IMR-90 (cell line): ENCODE measurements around the gene HDAC7. TPM values are rescaled to one million over a fixed set of nuclear protein-coding genes. Genes with fewer than 3 reads are reported as not detected.

ENCODE experiments used
- ATAC-seq: fragments of 200-7000 bp; cut with Tn5 transposase; 2 replicates; pipeline ENCODE4 v1.9.1; 2020; ENCODE audit warnings: low read depth, mild to moderate bottlenecking, moderate library complexity
- BruUV-seq: library from RNA; stranded (reverse); fragments of 400-500 nt; replicated peaks from 2 replicates; lab custom pipeline; 2021; lab: Mats Ljungman, UMichigan
- CTCF ChIA-PET: fragments of 300-600 bp; formaldehyde crosslinking; extraction: SDS; loops from one replicate; lab custom pipeline; 2021; ENCODE audit warnings: antibody characterized with exemption; lab: Yijun Ruan, JAX
- POLR2A ChIA-PET: fragments of 300-600 bp; sonication (Branson Sonifier 250); formaldehyde crosslinking; loops from one replicate; lab custom pipeline; 2022; ENCODE audit warnings: antibody characterized with exemption; ENCODE audit not compliant: unreplicated experiment; lab: Charles Lee
- DNase-seq: peaks from one replicate; pipeline ENCODE4 v3.0.0; 2013
- H2AFZ ChIP-seq: replicated peaks from 2 replicates; pipeline ENCODE3; 2013; ENCODE audit warnings: low read length, mild to moderate bottlenecking; ENCODE audit not compliant: poor library complexity
- H2AK5ac ChIP-seq: 2 replicates; pipeline ENCODE4 v1.6.1; 2013; ENCODE audit warnings: low read depth, low read length, inconsistent platforms
- H2AK9ac ChIP-seq: replicated peaks from 2 replicates; pipeline ENCODE3; 2013; ENCODE audit warnings: mild to moderate bottlenecking, low read depth, low read length, moderate library complexity; ENCODE audit not compliant: poor library complexity
- H2BK120ac ChIP-seq: 2 replicates; pipeline ENCODE4 v1.6.1; 2013; ENCODE audit warnings: low read depth, low read length, inconsistent platforms
- H2BK15ac ChIP-seq: 3 replicates; pipeline ENCODE4 v1.6.1; 2013; ENCODE audit warnings: low read depth, low read length, inconsistent platforms
- H2BK20ac ChIP-seq: 2 replicates; pipeline ENCODE4 v1.6.1; 2013; ENCODE audit warnings: low read depth, mild to moderate bottlenecking, inconsistent platforms, low read length, moderate library complexity
- H2BK5ac ChIP-seq: 2 replicates; pipeline ENCODE4 v1.6.1; 2013; ENCODE audit warnings: mild to moderate bottlenecking, low read depth, low read length, inconsistent platforms; ENCODE audit not compliant: poor library complexity, severe bottlenecking
- H3K14ac ChIP-seq: replicated peaks from 2 replicates; pipeline ENCODE4 v1.6.1; 2013; ENCODE audit warnings: low read depth, low read length, inconsistent platforms
- H3K18ac ChIP-seq: 2 replicates; pipeline ENCODE4 v1.6.1; 2013; ENCODE audit warnings: low read depth, low read length, control low read depth
- H3K23ac ChIP-seq: 2 replicates; pipeline ENCODE4 v1.6.1; 2013; ENCODE audit warnings: low read depth, low read length, inconsistent platforms
- H3K27ac ChIP-seq: 2 replicates; pipeline ENCODE4 v1.5.1; 2013; ENCODE audit warnings: mild to moderate bottlenecking, control low read depth, low read length; ENCODE audit not compliant: insufficient read depth
- H3K27me3 ChIP-seq: 2 replicates; pipeline ENCODE4 v1.6.1; 2013; ENCODE audit warnings: low read length; ENCODE audit not compliant: control insufficient read depth, insufficient read depth
- H3K36me3 ChIP-seq: 2 replicates; pipeline ENCODE4 v1.6.1; 2013; ENCODE audit warnings: low read length, mixed read lengths; ENCODE audit not compliant: control insufficient read depth, insufficient read depth
- H3K4ac ChIP-seq: 2 replicates; pipeline ENCODE4 v1.6.1; 2013; ENCODE audit warnings: low read depth, low read length, inconsistent platforms
- H3K4me1 ChIP-seq: 2 replicates; pipeline ENCODE4 v1.6.1; 2013; ENCODE audit warnings: low read length, mixed read lengths; ENCODE audit not compliant: control insufficient read depth, insufficient read depth
- H3K4me2 ChIP-seq: 2 replicates; pipeline ENCODE4 v1.6.1; 2013; ENCODE audit warnings: low read depth, mild to moderate bottlenecking, control low read depth, low read length, moderate library complexity
- H3K4me3 ChIP-seq: 2 replicates; pipeline ENCODE4 v1.5.1; 2013; ENCODE audit warnings: low read depth, mild to moderate bottlenecking, control low read depth, low read length, moderate library complexity; ENCODE audit not compliant: insufficient read depth
- H3K56ac ChIP-seq: 2 replicates; pipeline ENCODE4 v1.6.1; 2013; ENCODE audit warnings: low read length, inconsistent platforms; ENCODE audit not compliant: insufficient read depth; ENCODE audit errors: extremely low read depth
- H3K79me1 ChIP-seq, 2 experiments: 2 replicates each; pipeline ENCODE4 v1.6.1; 2013; ENCODE audit warnings: low read length in 2 of 2, inconsistent platforms in 1 of 2, low read depth in 1 of 2
- H3K9ac ChIP-seq: 2 replicates; pipeline ENCODE4 v1.6.1; 2013; ENCODE audit warnings: low read depth, low read length, control low read depth
- H3K9me1 ChIP-seq: 2 replicates; pipeline ENCODE4 v1.6.1; 2013; ENCODE audit warnings: low read length, inconsistent platforms; ENCODE audit not compliant: insufficient read depth
- H3K9me3 ChIP-seq: 2 replicates; pipeline ENCODE4 v1.6.1; 2013; ENCODE audit warnings: low read length; ENCODE audit not compliant: control insufficient read depth, insufficient read depth
- H4K20me1 ChIP-seq: 2 replicates; pipeline ENCODE4 v1.6.1; 2013; ENCODE audit warnings: low read length, inconsistent platforms; ENCODE audit not compliant: insufficient read depth
- H4K5ac ChIP-seq: 2 replicates; pipeline ENCODE4 v1.6.1; 2013; ENCODE audit warnings: mild to moderate bottlenecking, low read depth, low read length, control low read depth
- H4K8ac ChIP-seq, 2 experiments: 2 replicates each; pipeline ENCODE4 v1.6.1; 2013; ENCODE audit warnings: low read depth in 2 of 2, low read length in 2 of 2, control low read depth in 1 of 2, inconsistent platforms in 1 of 2
- H4K91ac ChIP-seq: 2 replicates; pipeline ENCODE4 v1.6.1; 2013; ENCODE audit warnings: low read depth, low read length, inconsistent platforms; ENCODE audit not compliant: insufficient read depth
- CEBPB ChIP-seq: IDR thresholded peaks from 2 replicates; pipeline ENCODE4 v1.6.1; 2012; ENCODE audit warnings: low read depth, low read length, improper control_type of control experiment
- MXI1 ChIP-seq: IDR thresholded peaks from 2 replicates; pipeline ENCODE4 v1.6.1; 2012; ENCODE audit warnings: low read depth, mild to moderate bottlenecking, low read length, moderate library complexity, borderline replicate concordance
- NFE2L2 ChIP-seq: fragments of 150-350 bp; IDR thresholded peaks from 2 replicates; pipeline ENCODE4 v1.6.1; 2016; ENCODE audit warnings: low read depth, mild to moderate bottlenecking, low read length
- WGBS, 2 experiments: methylation state at CpG; one replicate each; pipeline versions ENCODE4 v1.1.5 to v1.1.7; 2013; ENCODE audit warnings: missing lambda C conversion rate in 2 of 2; ENCODE audit not compliant: insufficient read length in 1 of 2; ENCODE audit errors: extremely low coverage in 2 of 2; 5-methylcytosine and 5-hydroxymethylcytosine counted together
- dilution Hi-C: fragments of 300-500 bp; cut with HindIII; formaldehyde crosslinking; loops from one replicate; pipeline ENCODE4 v1.14.3; 2018; ENCODE audit warnings: low sequenced_read_pairs; ENCODE audit not compliant: unreplicated experiment
- in situ Hi-C: fragments of 300-500 bp; cut with MboI; formaldehyde crosslinking; loops from 3 replicates; pipeline ENCODE4 v1.14.3; 2019; ENCODE audit warnings: low sequenced_read_pairs, inconsistent platforms, mixed read lengths
- intact Hi-C: fragments of 100-400 bp; cut with micrococcal nuclease; formaldehyde crosslinking; loops from 2 replicates; pipeline ENCODE4 v1.10.0; 2022
- polyA plus RNA-seq, 3 experiments: library from polyadenylated mRNA; depleted of rRNA; stranded (reverse); fragments of >200 nt; gene quantifications; 2 replicates each; pipeline ENCODE4 v1.2.3, GENCODE V29; 2012; ENCODE audit warnings: low replicate concordance in 1 of 3
- total RNA-seq: library from RNA; depleted of rRNA; stranded (reverse); fragments of >200 nt; gene quantifications from 2 replicates; pipeline ENCODE4 v1.2.3, GENCODE V29; 2012

HDAC7 gene
- total and polyA plus RNA-seq, 2 of the 4 experiments (the other 2 are of a cell fraction) = 10.4 to 64.7 TPM

- H3K27ac ChIP-seq = no peak overlapping the region
- CTCF ChIA-PET = interaction anchor here (1.1 kb wide), 1 partner anchor 14 kb away, joined by 3 read pairs; no protein-coding TSS in a partner anchor
Observed at GRCh38 chr12:47852096-47852571, 32.4 kb upstream of the HDAC7 start.

More at GRCh38 chr12:47852096-47852571, 32.4 kb upstream of the HDAC7 start:
- Histone ChIP-seq H3K4me2 (no peak overlapping the region), H3K9me1 (peaks cover 16% of the 10 kb centered on the region), H3K4me3 (no peak overlapping the region), H3K4me1 (peaks cover 21% of the 10 kb centered on the region), H3K56ac (no peak overlapping the region), H2BK15ac (no peak overlapping the region), H3K79me1 (peaks cover 0 to 12% of the 10 kb centered on the region in 2 experiments; a peak in 1 of 4 replicates), H2BK120ac (no peak overlapping the region; the same call in 1 of the 2 replicates), H3K14ac (0 out of 2 replicates have a peak overlapping the region, but pooled peaks have one; percentile 77), H2BK5ac (no peak overlapping the region), H4K5ac (peak overlapping the region; percentile 27; the same call in 1 of the 2 replicates), H3K27me3 (no peaks in the 10 kb centered on the region), H2AK5ac (no peak overlapping the region), H3K9ac (no peak overlapping the region), H3K18ac (peak overlapping the region; percentile 50; the same call in 1 of the 2 replicates), H2AFZ (no peak overlapping the region), H3K36me3 (peaks cover 4% of the 10 kb centered on the region), H3K23ac (no peak overlapping the region), H4K8ac (no peak overlapping the region; a peak in 1 of 4 replicates), H3K4ac (peak overlapping the region; percentile 94; the same call in 1 of the 2 replicates), H2AK9ac (no peak overlapping the region), H4K91ac (no peak overlapping the region), H4K20me1 (no peaks in the 10 kb centered on the region), H2BK20ac (no peak overlapping the region), H3K9me3 (no peaks in the 10 kb centered on the region)
- DNase-seq (no peak), ATAC-seq (peak; percentile 53)
- dilution Hi-C loops = no loop called here
- POLR2A ChIA-PET = no interaction called here
- intact Hi-C loops = loop anchor here (5.0 kb wide), 2 partner anchors 50 to 95 kb away; partner anchors contain the start of gene VDR
- WGBS, 2 experiments = no CpG with 5 or more reads among the region's 10 CpGs
- BruUV-seq = no TSS peak
- TF ChIP-seq CEBPB (no peak), NFE2L2 (no peak), MXI1 (no peak)
- in situ Hi-C loops = no loop called here
